Thyroid gland (tissue), 4 donors: ENCODE results near the gene AP1S2.
A peak's percentile ranks its signal among the peaks of the same experiment; 100 is the strongest.

Source experiments
- CTCF ChIP-seq, 6 experiments: fragments of 200-600 bp in 3 of 6; fragments of 450-650 bp in 3 of 6; sonication (generic) in 3 of 6; IDR thresholded peaks; one replicate each; pipeline ENCODE4 v1.5.1; 2016 to 2019; ENCODE audit warnings: antibody characterized with exemption in 6 of 6, mild to moderate bottlenecking in 2 of 6, inconsistent platforms in 1 of 6, moderate library complexity in 1 of 6
- POLR2A ChIP-seq, 2 donors: fragments of 450-650 bp; IDR thresholded peaks; one replicate each; pipeline ENCODE4 v1.6.1; 2017; ENCODE audit warnings: antibody characterized with exemption in 2 of 2, mild to moderate bottlenecking in 2 of 2, moderate library complexity in 1 of 2

DNA sequence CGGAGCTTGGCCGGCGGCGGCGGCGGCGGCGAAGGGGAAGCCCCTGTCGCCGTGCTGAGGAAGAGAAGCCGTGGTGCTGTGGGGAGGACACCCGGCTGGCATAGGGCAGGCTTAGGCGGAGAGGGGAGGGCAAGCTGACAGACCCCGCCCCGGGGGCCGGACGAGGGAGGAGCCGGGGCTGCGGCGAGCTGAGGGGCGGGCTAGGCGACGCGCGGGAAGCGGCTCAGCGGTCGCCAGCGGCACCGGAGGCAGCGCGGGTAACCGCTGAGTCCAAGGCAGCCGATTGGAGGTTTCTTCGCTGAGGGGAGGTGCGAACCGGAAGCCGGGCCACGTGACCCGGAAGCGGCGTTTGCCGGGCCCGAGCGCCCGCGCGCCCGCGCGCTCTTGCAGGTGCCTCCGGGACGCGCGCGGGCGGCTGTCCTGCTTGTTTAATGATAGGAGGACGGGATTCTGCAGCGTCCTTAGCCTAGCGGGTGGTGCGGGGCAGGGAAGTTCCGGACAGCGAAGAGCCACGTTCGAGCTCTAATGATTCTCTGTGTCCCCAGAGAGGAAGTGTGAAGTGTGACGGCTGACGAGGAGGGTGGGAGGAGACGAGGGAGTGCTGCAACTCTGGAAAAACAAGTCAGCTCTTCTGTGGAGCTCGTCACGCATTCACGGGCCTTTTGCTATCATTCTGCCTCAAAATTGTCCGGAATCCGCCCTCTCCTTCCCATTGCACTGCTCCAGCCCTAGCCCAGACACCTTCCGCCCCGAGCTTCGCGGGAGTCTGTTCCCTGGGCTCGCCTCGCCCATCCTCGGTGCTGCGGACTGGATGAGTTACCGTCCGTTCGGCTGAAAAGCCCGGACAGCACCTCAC lies at the start of gene AP1S2:
- no peak for TF ChIP-seq CTCF (IDR thresholded peaks at IDR 0.05)
- TF ChIP-seq POLR2A (IDR thresholded peaks at IDR 0.05) = peak in 1 of 2 donors; percentile 84
